GM18502 (cell line): ENCODE measurements around the gene MDM1.

Source experiments
- ATAC-seq: cut with Tn5 transposase; IDR thresholded peaks from one replicate; pipeline ENCODE4 v1.9.1; 2021; ENCODE audit warnings: mild to moderate bottlenecking; ENCODE audit not compliant: unreplicated experiment, poor library complexity

The MDM1 gene

GRCh38 chr12:68356986-68357385 lies 24.8 kb upstream of the MDM1 start:
- no peak for ATAC-seq

GRCh38 chr12:68356060-68356695 lies 24.0 kb upstream of the MDM1 start:
- ATAC-seq, result no peak

- no peak for ATAC-seq
These were observed 22.9 kb upstream of the MDM1 start for GRCh38 chr12:68354977-68355541.

GRCh38 chr12:68352067-68352466 lies 19.9 kb upstream of the MDM1 start:
- no peak for ATAC-seq

- ATAC-seq, result no peak
These were observed 18.6 kb upstream of the MDM1 start for GRCh38 chr12:68350753-68351152.

- no peak for ATAC-seq
These were observed 17.9 kb upstream of the MDM1 start for GRCh38 chr12:68349921-68350606.

- no peak for ATAC-seq
These were observed 17.1 kb upstream of the MDM1 start for GRCh38 chr12:68349220-68349621.

- no peak for ATAC-seq
These were observed 16.3 kb upstream of the MDM1 start for GRCh38 chr12:68348419-68348818.

GRCh38 chr12:68345763-68346162 lies 13.6 kb upstream of the MDM1 start:
- ATAC-seq, result no peak

GRCh38 chr12:68344126-68344525 lies 12.0 kb upstream of the MDM1 start:
- no peak for ATAC-seq

GRCh38 chr12:68342966-68343365 lies 10.8 kb upstream of the MDM1 start:
- no peak for ATAC-seq

- ATAC-seq, result no peak
These were observed 9.7 kb upstream of the MDM1 start for GRCh38 chr12:68341822-68342221.

- ATAC-seq, result no peak
These were observed 8.5 kb upstream of the MDM1 start for GRCh38 chr12:68340404-68341270.

GRCh38 chr12:68336889-68337303 lies 4.7 kb upstream of the MDM1 start:
- ATAC-seq, result no peak

- ATAC-seq, result no peak
These were observed 3.3 kb upstream of the MDM1 start for GRCh38 chr12:68335462-68335861.

- no peak for ATAC-seq
These were observed 2.0 kb upstream of the MDM1 start for GRCh38 chr12:68334132-68334531.

GRCh38 chr12:68332728-68333630 lies 817 bp upstream of the MDM1 start:
- no peak for ATAC-seq

- ATAC-seq, result no peak
These were observed 678 bp downstream of the MDM1 start for GRCh38 chr12:68331500-68331868.

GRCh38 chr12:68327896-68328295 lies 4.3 kb downstream of the MDM1 start:
- no peak for ATAC-seq

GRCh38 chr12:68326716-68327115 lies 5.4 kb downstream of the MDM1 start:
- no peak for ATAC-seq
